ENCODE measurements around the gene SYT17.
A peak's percentile ranks its signal among the peaks of the same experiment; 100 is the strongest.

The SYT17 gene

DNA sequence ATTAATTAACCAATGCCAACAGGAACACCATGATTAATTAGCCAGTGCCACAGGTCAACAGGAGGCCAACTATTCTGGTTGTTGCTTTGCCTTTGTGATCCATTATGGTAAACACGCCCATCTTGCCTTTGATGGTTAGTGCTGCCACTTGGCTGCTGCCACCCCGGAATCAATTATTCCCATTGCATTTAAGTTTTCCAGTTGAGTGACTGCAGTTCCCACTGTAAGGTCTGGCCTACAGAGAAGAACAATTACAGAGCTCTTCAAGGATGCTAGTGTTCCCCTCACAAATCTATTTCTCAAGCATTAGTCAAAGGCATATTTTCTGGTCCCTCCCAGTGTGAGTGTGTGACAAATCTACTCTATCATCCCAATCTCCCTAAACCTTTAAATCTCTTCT, 110.4 kb downstream of the SYT17 start:
- Mint-ChIP-seq H3K4me3 (no peak overlapping the region), H3K4me1 (peaks cover 12% of the 10 kb centered on the region), H3K36me3 (ENCODE audit: low read depth) (no peaks in the 10 kb centered on the region)

DNA sequence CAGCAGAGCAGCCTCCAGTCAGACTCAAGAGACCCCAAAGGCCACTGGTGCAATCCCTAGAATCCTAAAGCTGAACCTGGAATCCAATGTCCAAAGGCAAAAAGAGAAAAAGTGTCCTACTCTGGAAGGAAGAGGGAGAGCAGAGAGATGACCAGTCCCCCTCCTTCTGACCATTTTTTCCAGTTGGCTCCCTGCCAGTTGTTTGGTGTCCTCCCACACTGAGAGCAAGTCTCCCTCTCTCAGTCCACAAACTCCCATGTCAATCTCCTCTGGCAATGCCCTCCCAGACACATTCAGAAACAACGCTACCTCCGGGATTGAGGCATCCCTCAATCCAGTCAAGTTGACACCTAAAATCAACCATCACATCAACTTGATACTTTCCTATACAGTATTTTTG, 113.2 kb downstream of the SYT17 start:
- Mint-ChIP-seq H3K4me3 (no peak overlapping the region), H3K9me3 (peaks cover 10% of the 10 kb centered on the region), H3K27me3 (ENCODE audit: low read depth, poor library complexity) (no peaks in the 10 kb centered on the region), H3K36me3 (ENCODE audit: low read depth) (no peaks in the 10 kb centered on the region), H3K4me1 (peaks cover 17% of the 10 kb centered on the region), H3K27ac (no peak overlapping the region)
- DNase-seq = no peak
- TF ChIP-seq, protein P1, sequence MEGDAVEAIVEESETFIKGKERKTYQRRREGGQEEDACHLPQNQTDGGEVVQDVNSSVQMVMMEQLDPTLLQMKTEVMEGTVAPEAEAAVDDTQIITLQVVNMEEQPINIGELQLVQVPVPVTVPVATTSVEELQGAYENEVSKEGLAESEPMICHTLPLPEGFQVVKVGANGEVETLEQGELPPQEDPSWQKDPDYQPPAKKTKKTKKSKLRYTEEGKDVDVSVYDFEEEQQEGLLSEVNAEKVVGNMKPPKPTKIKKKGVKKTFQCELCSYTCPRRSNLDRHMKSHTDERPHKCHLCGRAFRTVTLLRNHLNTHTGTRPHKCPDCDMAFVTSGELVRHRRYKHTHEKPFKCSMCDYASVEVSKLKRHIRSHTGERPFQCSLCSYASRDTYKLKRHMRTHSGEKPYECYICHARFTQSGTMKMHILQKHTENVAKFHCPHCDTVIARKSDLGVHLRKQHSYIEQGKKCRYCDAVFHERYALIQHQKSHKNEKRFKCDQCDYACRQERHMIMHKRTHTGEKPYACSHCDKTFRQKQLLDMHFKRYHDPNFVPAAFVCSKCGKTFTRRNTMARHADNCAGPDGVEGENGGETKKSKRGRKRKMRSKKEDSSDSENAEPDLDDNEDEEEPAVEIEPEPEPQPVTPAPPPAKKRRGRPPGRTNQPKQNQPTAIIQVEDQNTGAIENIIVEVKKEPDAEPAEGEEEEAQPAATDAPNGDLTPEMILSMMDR (IDR thresholded peaks at IDR 0.05) = no peak

More for the DNA sequence above, 110.4 kb downstream of the SYT17 start:
- DNase-seq = no peak
- Mint-ChIP-seq H3K27ac (no peak overlapping the region), H3K27me3 (ENCODE audit: low read depth, poor library complexity) (no peaks in the 10 kb centered on the region), H3K9me3 (peaks cover 10% of the 10 kb centered on the region)
- TF ChIP-seq, protein P1 (IDR thresholded peaks at IDR 0.05) = no peak

DNA sequence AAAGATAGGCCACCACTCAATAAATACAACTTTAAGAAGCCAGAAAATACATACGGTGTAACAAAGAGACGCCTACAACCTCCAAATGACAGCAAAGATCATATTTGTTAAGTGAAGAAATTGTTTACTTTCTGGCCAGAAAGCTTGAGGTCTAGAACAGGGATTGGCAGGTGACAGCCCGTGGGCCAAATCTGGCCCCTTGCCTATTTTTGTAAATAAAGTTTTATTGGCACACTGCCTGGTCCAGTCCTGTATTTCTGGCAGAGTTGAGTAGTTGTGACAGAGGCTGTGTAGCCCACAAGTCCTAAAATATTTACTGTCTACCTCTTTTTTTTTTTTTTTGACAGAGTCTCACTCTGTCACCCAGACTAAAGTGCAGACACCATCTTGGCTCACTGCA, 114.1 kb downstream of the SYT17 start:
- TF ChIP-seq, protein P1 (IDR thresholded peaks at IDR 0.05) = no peak
- no peaks in the 10 kb centered on the region for H3K36me3 Mint-ChIP-seq (ENCODE audit: low read depth)
- peaks cover 10% of the 10 kb centered on the region for H3K9me3 Mint-ChIP-seq
- no peaks in the 10 kb centered on the region for H3K27me3 Mint-ChIP-seq (ENCODE audit: low read depth, poor library complexity)
- no peak overlapping the region for H3K27ac Mint-ChIP-seq
- DNase-seq = no peak
- no peak overlapping the region for H3K4me3 Mint-ChIP-seq
- H3K4me1 Mint-ChIP-seq = peaks cover 17% of the 10 kb centered on the region

DNA sequence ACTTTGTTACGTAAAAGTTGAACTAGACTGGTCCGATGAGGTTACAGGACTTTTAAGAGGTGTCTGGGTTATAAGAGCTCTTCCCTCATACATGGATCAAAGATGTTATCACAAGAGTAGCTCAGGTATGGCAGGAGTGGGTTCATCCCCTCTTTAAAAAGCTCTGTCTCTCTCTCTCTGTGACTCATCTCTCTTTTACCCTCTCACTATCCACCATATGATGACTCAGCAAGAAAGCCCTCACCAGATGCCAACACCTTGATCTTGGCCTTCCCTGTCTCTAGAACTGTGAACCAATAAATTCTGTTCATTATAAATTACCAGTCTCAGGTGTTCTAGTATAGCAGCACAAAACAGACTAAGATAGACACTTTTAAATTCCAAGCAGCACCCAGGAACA, 115.6 kb downstream of the SYT17 start:
- H3K27me3 Mint-ChIP-seq (ENCODE audit: low read depth, poor library complexity) = no peaks in the 10 kb centered on the region
- H3K9me3 Mint-ChIP-seq = peaks cover 4% of the 10 kb centered on the region
- H3K36me3 Mint-ChIP-seq (ENCODE audit: low read depth) = no peaks in the 10 kb centered on the region
- no peak for DNase-seq
- TF ChIP-seq, protein P1 (IDR thresholded peaks at IDR 0.05) = no peak
- peaks cover 26% of the 10 kb centered on the region for H3K4me1 Mint-ChIP-seq
- no peak overlapping the region for H3K4me3 Mint-ChIP-seq
- H3K27ac Mint-ChIP-seq = peak overlapping the region; percentile 3

DNA sequence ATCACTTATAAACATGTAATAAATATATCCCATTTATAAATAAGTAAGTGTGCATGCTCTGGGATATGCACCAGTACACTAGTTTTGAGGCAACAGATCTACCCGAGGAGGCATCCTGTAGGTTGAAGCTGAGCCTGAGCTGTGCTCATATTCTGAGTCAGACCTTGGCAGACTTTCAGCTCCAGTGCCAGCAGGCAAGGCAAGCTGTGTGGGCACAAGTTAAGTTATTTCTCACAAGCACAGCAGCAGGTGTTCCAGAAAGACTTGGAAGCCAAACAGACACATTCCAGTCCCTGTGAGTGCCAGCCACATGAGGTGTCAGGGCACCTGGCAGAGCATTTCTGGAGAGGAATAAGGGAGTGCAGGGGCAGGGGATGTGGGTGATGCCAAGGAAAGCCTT, 116.2 kb downstream of the SYT17 start:
- no peak overlapping the region for H3K27ac Mint-ChIP-seq
- no peaks in the 10 kb centered on the region for H3K36me3 Mint-ChIP-seq (ENCODE audit: low read depth)
- H3K27me3 Mint-ChIP-seq (ENCODE audit: low read depth, poor library complexity) = no peaks in the 10 kb centered on the region
- H3K4me3 Mint-ChIP-seq = no peak overlapping the region
- TF ChIP-seq, protein P1 (IDR thresholded peaks at IDR 0.05) = no peak
- DNase-seq = no peak
- H3K9me3 Mint-ChIP-seq = no peaks in the 10 kb centered on the region
- H3K4me1 Mint-ChIP-seq = peaks cover 30% of the 10 kb centered on the region

DNA sequence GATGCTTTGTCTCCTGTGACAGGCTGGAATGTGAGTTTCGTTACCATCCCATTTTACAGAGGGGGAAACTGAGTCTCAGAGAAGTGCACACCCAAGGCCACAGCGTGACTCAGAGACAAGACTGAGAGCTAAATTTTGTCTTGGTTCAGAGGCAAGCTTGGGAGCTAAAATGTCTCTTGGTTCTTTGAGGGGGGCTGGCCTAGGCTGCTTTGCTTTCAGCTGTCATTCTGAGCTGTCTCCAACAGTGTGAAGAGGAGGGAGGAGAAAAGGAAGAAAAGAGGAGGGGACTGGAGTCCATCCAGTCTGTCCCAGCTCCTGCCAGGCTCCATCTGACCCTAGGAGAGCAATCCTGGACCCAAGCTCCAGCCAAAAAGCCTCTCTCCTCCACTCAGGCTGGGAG, 117.4 kb downstream of the SYT17 start, which contains the start of gene CLEC19A:
Gene CLEC19A (plus strand): TSS at position 301 of the 400 bp plus-strand sequence. CDS start 121 bp downstream, outside the sequence.
- Mint-ChIP-seq H3K4me1 (peaks cover 42% of the 10 kb centered on the region), H3K27ac (no peak within 1 kb of the TSS), H3K4me3 (no peak within 1 kb of the TSS), H3K36me3 (ENCODE audit: low read depth) (no peaks in the 10 kb centered on the region), H3K27me3 (ENCODE audit: low read depth, poor library complexity) (no peaks in the 10 kb centered on the region), H3K9me3 (no peaks in the 10 kb centered on the region)
- TF ChIP-seq, protein P1 (IDR thresholded peaks at IDR 0.05) = no peak
- no peak for DNase-seq
